ENCODE data around the gene TSPAN15.

Gene TSPAN15

GRCh38 chr10:69451784-69452251, 553 bp downstream of the TSPAN15 start:
- Histone ChIP-seq H3F3A (ENCODE audit: low read depth) (no peaks in the 10 kb centered on the region), H3K79me2 (ENCODE audit: insufficient read depth, low read length) (no peaks in the 10 kb centered on the region), H3K27me3 (ENCODE audit: insufficient read depth, low read length, poor library complexity, severe bottlenecking) (no peaks in the 10 kb centered on the region), H3K9me2 (replicated peaks; ENCODE audit: low read depth, low read length) (no peaks in the 10 kb centered on the region), H3K4me1 (ENCODE audit: insufficient read depth, low read length, poor library complexity, severe bottlenecking) (peaks cover 9% of the 10 kb centered on the region), H3K4me3 (ENCODE audit: low read length, poor library complexity, severe bottlenecking) (peak overlapping the region; percentile 60), H3K4me2 (ENCODE audit: low read depth, low read length, poor library complexity, severe bottlenecking) (peak overlapping the region; percentile 52), H3K36me3 (ENCODE audit: insufficient read depth, low read length) (no peaks in the 10 kb centered on the region), H2AFZ (ENCODE audit: low read length) (peak overlapping the region; percentile 6; the same call in 1 of the 2 replicates), H3K9me3 (ENCODE audit: insufficient read depth, low read depth, low read length) (no peaks in the 10 kb centered on the region), H3K9ac (ENCODE audit: low read depth, low read length, poor library complexity, severe bottlenecking) (no peak overlapping the region), H4K20me1 (ENCODE audit: insufficient read depth, low read length, poor library complexity, severe bottlenecking) (no peaks in the 10 kb centered on the region)
- TF ChIP-seq, protein P1, sequence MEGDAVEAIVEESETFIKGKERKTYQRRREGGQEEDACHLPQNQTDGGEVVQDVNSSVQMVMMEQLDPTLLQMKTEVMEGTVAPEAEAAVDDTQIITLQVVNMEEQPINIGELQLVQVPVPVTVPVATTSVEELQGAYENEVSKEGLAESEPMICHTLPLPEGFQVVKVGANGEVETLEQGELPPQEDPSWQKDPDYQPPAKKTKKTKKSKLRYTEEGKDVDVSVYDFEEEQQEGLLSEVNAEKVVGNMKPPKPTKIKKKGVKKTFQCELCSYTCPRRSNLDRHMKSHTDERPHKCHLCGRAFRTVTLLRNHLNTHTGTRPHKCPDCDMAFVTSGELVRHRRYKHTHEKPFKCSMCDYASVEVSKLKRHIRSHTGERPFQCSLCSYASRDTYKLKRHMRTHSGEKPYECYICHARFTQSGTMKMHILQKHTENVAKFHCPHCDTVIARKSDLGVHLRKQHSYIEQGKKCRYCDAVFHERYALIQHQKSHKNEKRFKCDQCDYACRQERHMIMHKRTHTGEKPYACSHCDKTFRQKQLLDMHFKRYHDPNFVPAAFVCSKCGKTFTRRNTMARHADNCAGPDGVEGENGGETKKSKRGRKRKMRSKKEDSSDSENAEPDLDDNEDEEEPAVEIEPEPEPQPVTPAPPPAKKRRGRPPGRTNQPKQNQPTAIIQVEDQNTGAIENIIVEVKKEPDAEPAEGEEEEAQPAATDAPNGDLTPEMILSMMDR (conservative IDR thresholded peaks at IDR 0.05; ENCODE audit: low read length) = no peak
- TF ChIP-seq EZH2phosphoT487 (IDR thresholded peaks at IDR 0.05; ENCODE audit: borderline replicate concordance) = no peak

DNA sequence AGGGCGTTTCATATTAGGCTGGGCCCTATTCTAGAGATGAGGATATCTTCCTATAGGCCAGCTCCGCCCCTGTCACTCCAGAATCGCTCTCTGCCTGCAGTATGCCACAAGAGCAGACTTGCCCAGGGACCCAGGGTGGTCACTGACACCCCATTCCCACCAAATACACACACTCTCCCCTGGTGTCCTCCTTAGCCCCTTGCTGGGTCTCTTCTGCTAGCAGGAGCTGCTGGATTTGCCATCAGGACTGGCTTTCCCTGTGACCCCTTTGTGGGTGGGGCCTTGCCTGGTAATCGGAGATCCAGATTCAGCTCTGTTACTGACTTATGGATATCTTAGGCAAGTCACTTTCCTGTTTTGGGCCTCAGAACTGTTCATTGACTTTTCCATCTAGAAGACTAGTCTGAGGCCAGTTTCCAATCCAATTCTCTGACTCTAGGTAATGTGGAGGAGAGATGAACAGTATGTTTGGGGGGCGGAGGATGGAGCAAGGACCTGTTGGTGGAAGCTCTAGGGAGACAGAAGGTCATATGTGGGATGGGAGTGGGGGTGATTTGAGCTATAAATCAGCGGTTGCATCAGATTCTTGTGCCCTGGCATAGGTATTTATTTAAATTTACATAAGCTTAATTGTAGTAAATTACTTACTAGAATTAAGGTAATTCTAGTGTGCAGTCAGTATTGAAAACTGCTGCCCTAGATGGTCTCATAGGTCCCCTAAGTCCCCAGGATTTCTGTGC, 1.6 kb downstream of the TSPAN15 start:
- Histone ChIP-seq H3K36me3 (ENCODE audit: insufficient read depth, low read length) (no peaks in the 10 kb centered on the region), H3K4me3 (ENCODE audit: low read length, poor library complexity, severe bottlenecking) (no peak overlapping the region), H3K27me3 (ENCODE audit: insufficient read depth, low read length, poor library complexity, severe bottlenecking) (no peaks in the 10 kb centered on the region), H3K9me2 (replicated peaks; ENCODE audit: low read depth, low read length) (no peaks in the 10 kb centered on the region), H3K9me3 (ENCODE audit: insufficient read depth, low read depth, low read length) (no peaks in the 10 kb centered on the region), H3F3A (ENCODE audit: low read depth) (no peaks in the 10 kb centered on the region), H3K79me2 (ENCODE audit: insufficient read depth, low read length) (no peaks in the 10 kb centered on the region), H4K20me1 (ENCODE audit: insufficient read depth, low read length, poor library complexity, severe bottlenecking) (no peaks in the 10 kb centered on the region), H3K9ac (ENCODE audit: low read depth, low read length, poor library complexity, severe bottlenecking) (no peak overlapping the region), H3K4me2 (ENCODE audit: low read depth, low read length, poor library complexity, severe bottlenecking) (no peak overlapping the region), H2AFZ (ENCODE audit: low read length) (no peak overlapping the region), H3K4me1 (ENCODE audit: insufficient read depth, low read length, poor library complexity, severe bottlenecking) (no peaks in the 10 kb centered on the region)
- TF ChIP-seq, protein P1 (conservative IDR thresholded peaks at IDR 0.05; ENCODE audit: low read length) = no peak
- no peak for TF ChIP-seq EZH2phosphoT487 (IDR thresholded peaks at IDR 0.05; ENCODE audit: borderline replicate concordance)

DNA sequence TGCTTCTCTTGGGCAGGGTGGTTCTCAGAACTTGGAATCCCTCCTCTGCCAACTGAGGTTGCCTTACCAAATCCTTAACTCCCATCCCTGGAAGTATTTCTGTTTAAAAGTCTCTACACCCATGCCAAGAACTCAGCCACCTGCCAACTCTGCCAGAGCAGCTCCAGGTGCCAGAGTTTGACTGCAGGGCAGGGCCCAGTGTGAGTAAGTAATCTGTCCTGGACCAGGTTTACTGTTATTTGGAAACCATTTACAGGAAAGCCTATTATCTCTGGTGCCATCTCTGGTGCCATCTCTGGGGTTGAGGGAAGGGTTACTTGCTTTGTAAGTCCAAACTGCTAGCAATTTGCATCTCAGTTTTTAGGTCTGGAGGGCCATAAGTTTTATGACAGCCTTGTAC, 2.5 kb downstream of the TSPAN15 start:
- Histone ChIP-seq H3K4me2 (ENCODE audit: low read depth, low read length, poor library complexity, severe bottlenecking) (no peak overlapping the region), H3K9ac (ENCODE audit: low read depth, low read length, poor library complexity, severe bottlenecking) (no peak overlapping the region), H3K27me3 (ENCODE audit: insufficient read depth, low read length, poor library complexity, severe bottlenecking) (no peaks in the 10 kb centered on the region), H3K79me2 (ENCODE audit: insufficient read depth, low read length) (no peaks in the 10 kb centered on the region), H3K36me3 (ENCODE audit: insufficient read depth, low read length) (no peaks in the 10 kb centered on the region), H3K9me2 (replicated peaks; ENCODE audit: low read depth, low read length) (no peaks in the 10 kb centered on the region), H4K20me1 (ENCODE audit: insufficient read depth, low read length, poor library complexity, severe bottlenecking) (no peaks in the 10 kb centered on the region), H3K9me3 (ENCODE audit: insufficient read depth, low read depth, low read length) (no peaks in the 10 kb centered on the region), H3K4me3 (ENCODE audit: low read length, poor library complexity, severe bottlenecking) (no peak overlapping the region), H3K4me1 (ENCODE audit: insufficient read depth, low read length, poor library complexity, severe bottlenecking) (no peaks in the 10 kb centered on the region), H2AFZ (ENCODE audit: low read length) (no peak overlapping the region), H3F3A (ENCODE audit: low read depth) (no peaks in the 10 kb centered on the region)
- no peak for TF ChIP-seq EZH2phosphoT487 (IDR thresholded peaks at IDR 0.05; ENCODE audit: borderline replicate concordance)
- TF ChIP-seq, protein P1 (conservative IDR thresholded peaks at IDR 0.05; ENCODE audit: low read length) = no peak
